Suprapubic skin (tissue), 4 donors: ENCODE measurements around the gene ABCA4. TPM values are rescaled to one million over a fixed set of nuclear protein-coding genes. Genes with fewer than 3 reads are reported as not detected.
"Not testable (repeated sequence)": the region's sequence is repeated elsewhere in the genome, so short reads cannot be mapped to it uniquely, and the experiment has no call there.

ENCODE experiments used
- DNase-seq, 2 donors: peaks; one replicate each; pipeline ENCODE4 v3.0.0-alpha.2; 2019; ENCODE audit warnings: low spot score in 2 of 2
- H3K27ac ChIP-seq: fragments of 200-600 bp; sonication (generic); one replicate; pipeline ENCODE4 v1.5.1; 2019
- H3K27me3 ChIP-seq: fragments of 200-600 bp; sonication (generic); one replicate; pipeline ENCODE4 v1.5.1; 2019
- H3K36me3 ChIP-seq: fragments of 200-600 bp; sonication (generic); one replicate; pipeline ENCODE4 v1.5.1; 2019
- H3K4me1 ChIP-seq: fragments of 200-600 bp; sonication (generic); one replicate; pipeline ENCODE4 v1.5.1; 2019
- H3K4me3 ChIP-seq: fragments of 200-600 bp; sonication (generic); one replicate; pipeline ENCODE4 v1.5.1; 2019; ENCODE audit warnings: mild to moderate bottlenecking
- H3K9me3 ChIP-seq: fragments of 200-600 bp; sonication (generic); one replicate; pipeline ENCODE4 v1.5.1; 2019
- EP300 ChIP-seq: sonication (generic); formaldehyde crosslinking; IDR thresholded peaks from one replicate; pipeline ENCODE4 v1.6.1; 2017; ENCODE audit warnings: antibody characterized with exemption
- POLR2A ChIP-seq, 2 donors: fragments of 450-650 bp; IDR thresholded peaks; one replicate each; pipeline ENCODE4 v1.6.1; 2017; ENCODE audit warnings: antibody characterized with exemption in 2 of 2, mild to moderate bottlenecking in 2 of 2, moderate library complexity in 2 of 2
- POLR2AphosphoS5 ChIP-seq, 3 donors: sonication (generic); formaldehyde crosslinking; IDR thresholded peaks; one replicate each; pipeline ENCODE4 v1.6.1; 2017; ENCODE audit warnings: antibody characterized with exemption in 3 of 3
- WGBS: methylation state at CpG from one replicate; pipeline ENCODE4 v1.1.5; 2018; 5-methylcytosine and 5-hydroxymethylcytosine counted together
- total RNA-seq, 4 donors: library from RNA; depleted of rRNA; stranded (reverse); fragments of >200 nt; gene quantifications; one replicate each; pipeline ENCODE4 v1.1.0, GENCODE V29; 2016
- TF ChIP-seq, protein P1 (sequence below), 2 donors: fragments of 200-600 bp in 1 of 2; fragments of 450-650 bp in 1 of 2; sonication (generic) in 1 of 2; IDR thresholded peaks; one replicate each; pipeline ENCODE4 v1.5.1; 2016 to 2019; ENCODE audit warnings: antibody characterized with exemption in 2 of 2, mild to moderate bottlenecking in 1 of 2, moderate library complexity in 1 of 2

The ABCA4 gene
- total RNA-seq, 4 donors from 2014 or later: 2.8 to 6.8 (median 4.3) TPM

DNA sequence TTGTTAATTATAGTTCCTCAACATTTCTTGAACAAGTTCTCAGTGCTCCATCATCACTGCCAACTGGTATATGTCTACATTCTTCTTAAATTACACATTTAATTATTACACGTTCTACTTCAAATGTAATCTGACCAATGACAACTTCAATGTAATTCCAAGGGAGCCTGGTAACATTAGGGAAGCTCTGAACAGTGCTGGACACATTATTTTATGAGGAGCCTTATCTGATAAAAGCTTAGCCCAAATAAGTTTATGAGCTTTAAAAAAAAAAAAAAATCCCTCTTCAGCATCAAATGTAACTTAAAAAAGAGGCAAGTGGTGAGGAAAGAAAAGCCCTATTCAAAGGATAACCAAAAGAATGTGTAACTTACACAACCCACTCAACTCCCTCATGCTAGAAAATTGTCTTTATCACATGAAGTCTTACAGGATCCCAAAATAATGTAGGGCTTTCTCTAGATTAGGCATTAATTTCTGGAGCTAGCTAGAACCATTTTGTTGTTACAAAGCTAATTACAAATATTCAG is 35.2 kb upstream of the ABCA4 start:
- Histone ChIP-seq H3K27ac (no peak overlapping the region), H3K4me1 (peaks cover 5% of the 10 kb centered on the region), H3K36me3 (no peaks in the 10 kb centered on the region), H3K27me3 (no peaks in the 10 kb centered on the region), H3K4me3 (no peak overlapping the region), H3K9me3 (no peaks in the 10 kb centered on the region)
- 83% methylated on average over 1 of the region's 1 CpG for WGBS
- TF ChIP-seq EP300: no peak
- no peak for DNase-seq

DNA sequence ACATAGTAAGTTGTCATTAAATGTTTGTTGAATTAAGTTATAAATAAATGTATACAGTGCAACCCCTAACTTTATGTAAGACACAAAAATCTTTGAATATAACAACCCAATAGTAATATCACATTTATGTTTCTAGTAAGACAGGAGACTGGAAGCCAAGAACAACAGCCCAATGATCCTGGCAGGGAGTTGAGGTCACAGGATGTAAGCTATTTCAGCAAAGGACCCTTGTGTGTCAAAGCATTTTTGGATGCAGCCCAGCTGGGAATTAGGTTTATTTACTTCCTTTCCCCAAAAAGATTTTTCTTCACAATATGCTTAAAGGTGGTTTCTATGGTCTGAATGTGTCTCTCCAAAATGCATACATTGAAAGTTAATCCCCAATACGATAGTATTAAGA is 34.0 kb upstream of the ABCA4 start:
- Histone ChIP-seq H3K4me3 (no peak overlapping the region), H3K27me3 (no peaks in the 10 kb centered on the region), H3K27ac (no peak overlapping the region), H3K4me1 (no peaks in the 10 kb centered on the region), H3K9me3 (no peaks in the 10 kb centered on the region), H3K36me3 (no peaks in the 10 kb centered on the region)
- no peak for DNase-seq
- WGBS: 91% methylated on average over 1 of the region's 1 CpG
- TF ChIP-seq POLR2A (IDR thresholded peaks at IDR 0.05) (no peak), POLR2AphosphoS5 (IDR thresholded peaks at IDR 0.05) (no peak), EP300 (no peak)
- TF ChIP-seq, protein P1, sequence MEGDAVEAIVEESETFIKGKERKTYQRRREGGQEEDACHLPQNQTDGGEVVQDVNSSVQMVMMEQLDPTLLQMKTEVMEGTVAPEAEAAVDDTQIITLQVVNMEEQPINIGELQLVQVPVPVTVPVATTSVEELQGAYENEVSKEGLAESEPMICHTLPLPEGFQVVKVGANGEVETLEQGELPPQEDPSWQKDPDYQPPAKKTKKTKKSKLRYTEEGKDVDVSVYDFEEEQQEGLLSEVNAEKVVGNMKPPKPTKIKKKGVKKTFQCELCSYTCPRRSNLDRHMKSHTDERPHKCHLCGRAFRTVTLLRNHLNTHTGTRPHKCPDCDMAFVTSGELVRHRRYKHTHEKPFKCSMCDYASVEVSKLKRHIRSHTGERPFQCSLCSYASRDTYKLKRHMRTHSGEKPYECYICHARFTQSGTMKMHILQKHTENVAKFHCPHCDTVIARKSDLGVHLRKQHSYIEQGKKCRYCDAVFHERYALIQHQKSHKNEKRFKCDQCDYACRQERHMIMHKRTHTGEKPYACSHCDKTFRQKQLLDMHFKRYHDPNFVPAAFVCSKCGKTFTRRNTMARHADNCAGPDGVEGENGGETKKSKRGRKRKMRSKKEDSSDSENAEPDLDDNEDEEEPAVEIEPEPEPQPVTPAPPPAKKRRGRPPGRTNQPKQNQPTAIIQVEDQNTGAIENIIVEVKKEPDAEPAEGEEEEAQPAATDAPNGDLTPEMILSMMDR (IDR thresholded peaks at IDR 0.05): no peak

DNA sequence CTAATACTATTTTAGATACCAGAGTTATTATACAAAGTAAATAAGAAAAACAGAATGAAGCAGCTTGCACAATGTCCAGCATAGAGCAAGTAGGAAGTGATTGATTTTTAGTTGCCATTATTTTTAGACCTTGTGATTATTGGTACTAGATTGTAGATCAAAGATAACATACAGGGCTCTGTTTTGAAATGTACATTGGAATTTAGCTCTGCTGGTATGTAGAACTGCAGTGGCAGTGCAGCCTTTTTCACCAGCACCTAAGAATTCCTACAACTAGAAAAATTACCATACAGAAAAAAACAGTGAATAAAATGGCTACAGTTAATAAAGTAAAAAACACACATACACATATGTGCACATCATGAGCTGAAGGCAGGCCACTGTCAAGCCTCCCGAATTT is 32.2 kb upstream of the ABCA4 start:
- WGBS: 62% methylated on average over 1 of the region's 1 CpG
- DNase-seq: no peak
- Histone ChIP-seq H3K36me3 (no peaks in the 10 kb centered on the region), H3K4me3 (no peak overlapping the region), H3K4me1 (no peaks in the 10 kb centered on the region), H3K27me3 (no peaks in the 10 kb centered on the region), H3K27ac (no peak overlapping the region), H3K9me3 (no peaks in the 10 kb centered on the region)
- TF ChIP-seq POLR2A (IDR thresholded peaks at IDR 0.05): no peak
- TF ChIP-seq, protein P1 (IDR thresholded peaks at IDR 0.05): no peak

DNA sequence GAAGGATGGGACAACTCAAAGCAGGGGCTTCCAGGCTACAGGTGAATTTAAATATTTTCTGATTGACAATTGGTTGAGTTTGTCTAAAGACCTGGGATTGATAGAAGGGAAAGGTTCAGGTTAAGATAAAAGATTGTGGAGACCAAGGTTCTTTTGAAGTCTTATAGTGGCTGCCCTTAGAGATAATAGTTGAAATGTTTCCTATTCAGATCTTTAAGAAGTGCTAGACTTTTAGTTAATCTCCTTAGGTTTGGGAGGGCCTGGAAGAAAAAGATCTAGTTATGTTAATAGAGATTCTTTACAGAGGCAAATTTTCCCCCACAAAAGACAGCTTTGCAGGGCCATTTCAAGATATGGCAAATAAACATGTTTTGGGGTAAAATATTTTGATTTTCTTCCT is 28.2 kb upstream of the ABCA4 start:
- H3K27ac ChIP-seq, H3K36me3 ChIP-seq, DNase-seq, H3K4me3 ChIP-seq, H3K27me3 ChIP-seq, H3K9me3 ChIP-seq, H3K4me1 ChIP-seq: not testable (repeated sequence)

DNA sequence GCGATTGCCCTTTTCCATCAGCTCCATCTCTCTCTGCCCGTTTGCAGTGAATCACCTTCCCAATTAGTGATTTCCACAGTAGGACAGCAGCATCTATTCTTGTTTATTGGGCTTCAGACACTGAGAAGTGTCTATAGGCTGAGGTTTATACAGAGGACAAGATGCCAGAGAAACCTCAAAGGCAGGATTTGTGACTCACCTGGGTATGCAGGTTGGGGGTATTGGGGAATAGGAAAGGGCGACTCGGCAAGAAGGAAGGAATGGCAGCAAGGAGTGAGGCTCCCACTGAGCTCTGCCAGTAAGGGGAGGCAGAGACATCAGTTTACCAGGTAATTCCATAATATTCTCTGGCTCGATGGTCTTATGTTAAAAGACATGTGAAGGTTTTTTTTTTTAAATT is 25.3 kb upstream of the ABCA4 start:
- no peaks in the 10 kb centered on the region for H3K36me3 ChIP-seq
- H3K27ac ChIP-seq: no peak overlapping the region
- peaks cover 11% of the 10 kb centered on the region for H3K4me1 ChIP-seq
- H3K9me3 ChIP-seq: no peaks in the 10 kb centered on the region
- 99% methylated on average over 5 of the region's 5 CpGs for WGBS
- DNase-seq: no peak
- no peak overlapping the region for H3K4me3 ChIP-seq
- TF ChIP-seq, protein P1 (IDR thresholded peaks at IDR 0.05): no peak
- TF ChIP-seq EP300 (no peak), POLR2A (IDR thresholded peaks at IDR 0.05) (no peak), POLR2AphosphoS5 (IDR thresholded peaks at IDR 0.05) (no peak)
- H3K27me3 ChIP-seq: no peaks in the 10 kb centered on the region

DNA sequence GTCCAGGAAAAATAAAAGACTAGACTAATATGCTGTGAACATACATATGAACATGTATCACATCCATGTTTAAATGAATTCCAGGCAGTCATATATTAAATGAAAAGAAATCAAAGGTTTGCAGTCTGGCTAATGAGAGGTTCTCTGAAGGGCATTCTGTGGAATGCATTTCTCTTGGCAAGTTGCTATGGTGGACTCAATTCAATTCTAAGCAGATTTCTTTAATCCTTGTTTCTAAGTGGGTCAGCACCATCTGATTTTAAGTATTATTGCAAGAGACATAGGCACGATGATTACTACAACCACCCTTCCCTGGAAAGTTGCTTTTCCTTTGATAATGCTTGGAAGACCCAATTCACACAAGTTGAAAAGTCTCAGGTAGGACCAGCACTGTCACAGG is 23.9 kb upstream of the ABCA4 start:
- Histone ChIP-seq H3K9me3 (no peaks in the 10 kb centered on the region), H3K36me3 (no peaks in the 10 kb centered on the region), H3K4me1 (peaks cover 11% of the 10 kb centered on the region), H3K4me3 (no peak overlapping the region), H3K27ac (no peak overlapping the region), H3K27me3 (no peaks in the 10 kb centered on the region)
- TF ChIP-seq POLR2AphosphoS5 (IDR thresholded peaks at IDR 0.05) (no peak), POLR2A (IDR thresholded peaks at IDR 0.05) (no peak), EP300 (no peak)
- TF ChIP-seq, protein P1 (IDR thresholded peaks at IDR 0.05): no peak
- WGBS: 53% methylated on average over 1 of the region's 1 CpG
- no peak for DNase-seq
